ENCODE results near the gene GADD45GIP1.
"Not testable (repeated sequence)": the region's sequence is repeated elsewhere in the genome, so short reads cannot be mapped to it uniquely, and the experiment has no call there.

GADD45GIP1 gene

DNA sequence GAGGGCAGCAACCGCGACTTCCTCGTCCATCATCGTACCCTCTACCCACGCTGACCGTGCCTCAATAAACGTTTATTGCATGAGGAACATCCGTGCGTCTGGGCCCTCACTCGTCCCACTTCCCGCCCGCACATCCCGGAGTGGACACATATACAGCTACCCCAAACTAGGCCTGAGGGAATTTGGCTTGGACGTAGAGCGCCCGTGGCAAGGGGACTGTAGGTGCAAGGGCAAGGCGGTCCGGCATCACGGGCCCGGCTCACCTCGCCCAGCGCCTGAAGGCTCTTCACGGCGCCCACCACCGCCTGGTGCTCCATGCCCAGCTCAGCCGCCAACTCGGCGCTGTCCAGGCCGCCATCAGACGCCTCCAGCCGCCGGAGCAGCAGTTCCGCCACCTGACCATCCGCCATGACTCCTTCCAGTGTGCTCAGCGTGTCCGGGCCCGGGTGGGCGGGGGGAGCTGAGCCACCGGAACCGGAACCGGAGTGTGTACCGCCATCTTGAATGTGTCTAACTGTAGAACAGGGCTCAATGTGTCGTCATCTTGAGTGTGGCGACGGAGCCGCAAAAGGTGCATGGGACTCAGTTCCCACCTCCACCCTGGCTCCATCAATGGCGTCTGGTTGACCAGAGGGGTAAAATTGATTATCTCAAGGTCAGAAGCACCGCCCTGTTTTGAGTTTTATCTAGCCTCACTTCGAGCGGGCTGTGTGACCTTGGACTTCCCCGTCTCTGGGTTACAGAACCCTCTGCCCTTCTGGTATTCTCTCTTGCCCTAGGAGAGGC, 23.5 kb downstream of the GADD45GIP1 start, which contains the start of gene FARSA:
Gene FARSA (minus strand): TSS at position 425 of the 786 bp plus-strand sequence. CDS start 15 bp downstream, at position 410.
- Histone ChIP-seq H3K36me3 (ENCODE audit: insufficient read depth, low read length) (peaks cover 8% of the 10 kb centered on the region), H3K9me3 (ENCODE audit: control insufficient read depth, insufficient read depth, low read length) (no peaks in the 10 kb centered on the region), H3K9ac (ENCODE audit: low read depth, low read length) (peak within 1 kb of the TSS; percentile 94), H3K4me1 (ENCODE audit: insufficient read depth, low read length) (no peaks in the 10 kb centered on the region)

GRCh38 chr19:12932392-12933286, 24.4 kb downstream of the GADD45GIP1 start:
- peaks cover 8% of the 10 kb centered on the region for H3K36me3 ChIP-seq (ENCODE audit: insufficient read depth, low read length)
- peak overlapping the region; percentile 94 for H3K9ac ChIP-seq (ENCODE audit: low read depth, low read length)
- H3K9me3 ChIP-seq (ENCODE audit: control insufficient read depth, insufficient read depth, low read length) = no peaks in the 10 kb centered on the region
- no peaks in the 10 kb centered on the region for H3K4me1 ChIP-seq (ENCODE audit: insufficient read depth, low read length)

- H3K9ac ChIP-seq (ENCODE audit: low read depth, low read length) = no peak overlapping the region
- H3K9me3 ChIP-seq (ENCODE audit: control insufficient read depth, insufficient read depth, low read length) = no peaks in the 10 kb centered on the region
- peaks cover 14% of the 10 kb centered on the region for H3K36me3 ChIP-seq (ENCODE audit: insufficient read depth, low read length)
- H3K4me1 ChIP-seq (ENCODE audit: insufficient read depth, low read length) = no peaks in the 10 kb centered on the region
Observed at GRCh38 chr19:12930002-12930645, 26.9 kb downstream of the GADD45GIP1 start.

DNA sequence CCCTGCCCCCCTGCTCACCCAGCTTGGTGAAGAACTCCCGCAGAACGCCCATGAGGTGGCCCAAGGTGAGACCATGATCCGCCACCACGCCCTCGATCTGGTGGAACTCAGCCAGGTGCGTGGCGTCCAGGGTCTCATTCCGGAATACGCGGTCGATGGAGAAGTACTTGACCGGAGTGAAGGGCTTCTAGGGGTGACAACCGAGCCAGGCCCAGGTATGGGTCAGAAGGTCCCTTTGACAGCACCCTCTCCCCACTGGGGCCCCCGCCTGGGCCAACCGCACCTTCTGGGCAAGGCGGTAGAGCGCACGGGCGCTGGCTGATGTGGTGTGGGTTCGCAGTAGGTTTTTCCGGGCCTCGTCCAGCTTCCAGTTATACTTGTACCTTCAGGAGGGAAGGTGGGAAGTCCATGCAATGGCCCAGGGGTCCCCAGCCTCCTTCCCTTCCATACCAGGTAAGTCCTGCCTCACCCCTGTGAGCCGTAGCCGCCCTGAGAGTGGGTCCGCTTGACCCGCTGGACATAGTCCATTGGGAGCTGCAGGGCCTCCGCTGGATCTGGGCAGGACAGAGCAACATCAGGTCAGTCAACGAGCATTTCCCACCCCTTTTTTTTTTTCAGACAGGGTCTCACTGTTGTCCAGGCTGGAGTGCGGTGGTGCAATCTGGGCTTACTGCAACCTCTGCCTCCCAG, 32.3 kb downstream of the GADD45GIP1 start:
- Histone ChIP-seq H3K9me3 (ENCODE audit: control insufficient read depth, insufficient read depth, low read length) (no peaks in the 10 kb centered on the region), H3K9ac (ENCODE audit: low read depth, low read length) (no peak overlapping the region), H3K36me3 (ENCODE audit: insufficient read depth, low read length) (peaks cover 12% of the 10 kb centered on the region), H3K4me1 (ENCODE audit: insufficient read depth, low read length) (no peaks in the 10 kb centered on the region)

DNA sequence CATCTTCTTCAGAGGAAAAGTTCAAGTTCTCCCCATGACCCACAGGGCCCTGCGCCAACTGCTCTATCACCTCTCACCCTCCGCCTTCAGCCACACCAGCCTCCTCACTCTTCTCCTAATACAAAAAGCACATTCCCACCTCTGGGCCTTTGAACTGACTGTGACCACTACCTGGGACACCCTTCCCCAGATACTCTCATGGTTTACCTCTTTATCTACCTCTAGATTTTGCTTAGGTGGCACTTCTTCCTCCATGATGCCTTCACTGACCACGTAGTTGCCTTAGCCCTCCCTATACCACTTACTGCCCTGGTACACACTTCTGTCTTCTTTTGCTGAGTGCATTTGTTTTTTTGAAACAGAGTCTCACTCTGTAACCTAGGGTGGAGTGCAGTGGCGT, 34.1 kb downstream of the GADD45GIP1 start:
- H3K4me1 ChIP-seq (ENCODE audit: insufficient read depth, low read length) = no peaks in the 10 kb centered on the region
- H3K9ac ChIP-seq (ENCODE audit: low read depth, low read length) = no peak overlapping the region
- H3K9me3 ChIP-seq (ENCODE audit: control insufficient read depth, insufficient read depth, low read length) = no peaks in the 10 kb centered on the region
- peaks cover 8% of the 10 kb centered on the region for H3K36me3 ChIP-seq (ENCODE audit: insufficient read depth, low read length)

DNA sequence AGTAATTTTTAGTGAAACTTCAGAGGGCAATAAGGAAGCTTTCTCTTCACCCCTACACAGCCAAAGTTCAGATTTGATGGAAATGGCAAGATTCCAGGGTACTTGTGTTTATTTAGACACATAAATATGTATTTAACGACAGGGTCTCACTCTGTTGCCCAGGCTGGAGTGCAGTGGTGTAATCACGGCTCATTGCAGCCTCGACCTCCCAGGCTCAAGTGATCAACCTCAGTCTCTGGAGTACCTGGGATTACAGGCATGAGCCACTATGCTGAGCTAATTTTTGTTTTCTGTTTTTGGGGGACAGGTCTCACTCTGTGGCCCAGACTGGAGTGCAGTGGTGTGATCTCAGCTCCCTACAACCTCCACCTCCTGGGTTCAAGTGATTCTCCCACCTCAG, 36.0 kb downstream of the GADD45GIP1 start:
- Histone ChIP-seq H3K9ac (ENCODE audit: low read depth, low read length) (no peak overlapping the region), H3K4me1 (ENCODE audit: insufficient read depth, low read length) (no peaks in the 10 kb centered on the region), H3K36me3 (ENCODE audit: insufficient read depth, low read length) (peaks cover 3% of the 10 kb centered on the region; the same call in 1 of the 2 replicates), H3K9me3 (ENCODE audit: control insufficient read depth, insufficient read depth, low read length) (no peaks in the 10 kb centered on the region)

DNA sequence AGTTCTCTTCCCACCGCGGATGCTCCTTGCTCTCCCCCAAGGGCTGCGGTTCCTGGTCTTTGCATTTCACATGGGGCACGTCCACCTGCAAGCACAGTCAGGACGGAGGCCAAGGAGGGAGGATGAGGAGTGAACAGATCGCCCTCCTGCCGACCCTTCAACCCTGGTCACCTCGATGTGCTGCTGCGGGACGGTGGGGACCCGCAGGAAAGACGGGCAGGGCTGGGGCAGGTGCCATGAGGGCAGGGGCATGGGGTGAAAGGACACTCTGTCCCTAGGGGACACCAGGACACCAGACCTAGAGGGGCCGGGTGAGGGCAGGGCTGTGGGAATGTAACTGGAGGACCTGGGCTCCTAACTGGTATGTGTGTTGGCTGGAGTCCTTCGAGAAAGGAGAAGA, 38.8 kb downstream of the GADD45GIP1 start:
- 0 out of 2 replicates have a peak, but pooled peaks cover 3% of the 10 kb centered on the region for H3K36me3 ChIP-seq (ENCODE audit: insufficient read depth, low read length)
- peaks cover 8% of the 10 kb centered on the region; the same call in 1 of the 2 replicates for H3K4me1 ChIP-seq (ENCODE audit: insufficient read depth, low read length)
- no peaks in the 10 kb centered on the region for H3K9me3 ChIP-seq (ENCODE audit: control insufficient read depth, insufficient read depth, low read length)
- no peak overlapping the region for H3K9ac ChIP-seq (ENCODE audit: low read depth, low read length)

- not testable (repeated sequence) for H3K36me3 ChIP-seq (ENCODE audit: insufficient read depth, low read length); H3K9ac ChIP-seq (ENCODE audit: low read depth, low read length); H3K9me3 ChIP-seq (ENCODE audit: control insufficient read depth, insufficient read depth, low read length)
- peaks cover 18% of the 10 kb centered on the region for H3K4me1 ChIP-seq (ENCODE audit: insufficient read depth, low read length)
Observed at GRCh38 chr19:12915860-12916259, 41.2 kb downstream of the GADD45GIP1 start.

GRCh38 chr19:12913851-12914690, 43.0 kb downstream of the GADD45GIP1 start:
- H3K4me1 ChIP-seq (ENCODE audit: insufficient read depth, low read length) = peaks cover 18% of the 10 kb centered on the region
- no peaks in the 10 kb centered on the region for H3K36me3 ChIP-seq (ENCODE audit: insufficient read depth, low read length)
- H3K9me3 ChIP-seq (ENCODE audit: control insufficient read depth, insufficient read depth, low read length) = no peaks in the 10 kb centered on the region
- no peak overlapping the region for H3K9ac ChIP-seq (ENCODE audit: low read depth, low read length)

- peak overlapping the region; percentile 31 for H3K9ac ChIP-seq (ENCODE audit: low read depth, low read length)
- H3K4me1 ChIP-seq (ENCODE audit: insufficient read depth, low read length) = peaks cover 18% of the 10 kb centered on the region
- H3K36me3 ChIP-seq (ENCODE audit: insufficient read depth, low read length) = no peaks in the 10 kb centered on the region
- H3K9me3 ChIP-seq (ENCODE audit: control insufficient read depth, insufficient read depth, low read length) = no peaks in the 10 kb centered on the region
Observed at GRCh38 chr19:12913011-12913561, 43.9 kb downstream of the GADD45GIP1 start.

- Histone ChIP-seq H3K9ac (ENCODE audit: low read depth, low read length) (peak overlapping the region; percentile 31), H3K36me3 (ENCODE audit: insufficient read depth, low read length) (no peaks in the 10 kb centered on the region), H3K9me3 (ENCODE audit: control insufficient read depth, insufficient read depth, low read length) (no peaks in the 10 kb centered on the region), H3K4me1 (ENCODE audit: insufficient read depth, low read length) (peaks cover 18% of the 10 kb centered on the region)
Observed at GRCh38 chr19:12912571-12912970, 44.5 kb downstream of the GADD45GIP1 start.

DNA sequence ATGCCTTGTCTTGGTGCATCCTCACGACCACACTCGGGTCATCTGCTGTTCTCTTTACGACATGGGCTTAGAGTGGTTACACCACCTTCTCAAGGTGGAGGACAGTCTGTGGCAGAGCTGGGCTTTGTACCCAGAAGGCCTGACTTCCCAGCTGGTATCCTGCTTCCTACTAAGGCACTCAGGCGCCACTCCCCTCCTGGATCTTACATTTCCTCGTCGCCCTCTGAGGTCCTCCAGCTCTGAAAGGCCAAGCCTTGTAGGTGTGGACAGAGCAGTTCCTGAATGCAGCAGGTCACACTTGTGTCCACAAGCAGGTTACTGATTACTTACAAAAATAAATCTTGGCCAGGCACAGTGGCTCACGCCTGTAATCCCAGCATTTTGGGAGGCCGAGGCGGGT, 49.9 kb downstream of the GADD45GIP1 start:
- H3K4me1 ChIP-seq (ENCODE audit: insufficient read depth, low read length) = 0 out of 2 replicates have a peak, but pooled peaks cover under 1% of the 10 kb centered on the region
- no peak overlapping the region for H3K9ac ChIP-seq (ENCODE audit: low read depth, low read length)
- no peaks in the 10 kb centered on the region; the same call in 1 of the 2 replicates for H3K36me3 ChIP-seq (ENCODE audit: insufficient read depth, low read length)
- H3K9me3 ChIP-seq (ENCODE audit: control insufficient read depth, insufficient read depth, low read length) = no peaks in the 10 kb centered on the region

Data from ES-I3 (cell line).